IMR-90 (cell line): Measurements from ENCODE around the gene CUTC. TPM values are rescaled to one million over a fixed set of nuclear protein-coding genes. Genes with fewer than 3 reads are reported as not detected.

Experiments
- ATAC-seq: fragments of 200-7000 bp; cut with Tn5 transposase; 2 replicates; pipeline ENCODE4 v1.9.1; 2020; ENCODE audit warnings: low read depth, mild to moderate bottlenecking, moderate library complexity
- BruUV-seq: library from RNA; stranded (reverse); fragments of 400-500 nt; replicated peaks from 2 replicates; lab custom pipeline; 2021; lab: Mats Ljungman, UMichigan
- CTCF ChIA-PET: fragments of 300-600 bp; formaldehyde crosslinking; extraction: SDS; loops from one replicate; lab custom pipeline; 2021; ENCODE audit warnings: antibody characterized with exemption; lab: Yijun Ruan, JAX
- POLR2A ChIA-PET: fragments of 300-600 bp; sonication (Branson Sonifier 250); formaldehyde crosslinking; loops from one replicate; lab custom pipeline; 2022; ENCODE audit warnings: antibody characterized with exemption; ENCODE audit not compliant: unreplicated experiment; lab: Charles Lee
- DNase-seq: peaks from one replicate; pipeline ENCODE4 v3.0.0; 2013
- H2AFZ ChIP-seq: replicated peaks from 2 replicates; pipeline ENCODE3; 2013; ENCODE audit warnings: low read length, mild to moderate bottlenecking; ENCODE audit not compliant: poor library complexity
- H2AK5ac ChIP-seq: 2 replicates; pipeline ENCODE4 v1.6.1; 2013; ENCODE audit warnings: low read depth, low read length, inconsistent platforms
- H2AK9ac ChIP-seq: replicated peaks from 2 replicates; pipeline ENCODE3; 2013; ENCODE audit warnings: mild to moderate bottlenecking, low read depth, low read length, moderate library complexity; ENCODE audit not compliant: poor library complexity
- H2BK120ac ChIP-seq: 2 replicates; pipeline ENCODE4 v1.6.1; 2013; ENCODE audit warnings: low read depth, low read length, inconsistent platforms
- H2BK15ac ChIP-seq: 3 replicates; pipeline ENCODE4 v1.6.1; 2013; ENCODE audit warnings: low read depth, low read length, inconsistent platforms
- H2BK20ac ChIP-seq: 2 replicates; pipeline ENCODE4 v1.6.1; 2013; ENCODE audit warnings: low read depth, mild to moderate bottlenecking, inconsistent platforms, low read length, moderate library complexity
- H2BK5ac ChIP-seq: 2 replicates; pipeline ENCODE4 v1.6.1; 2013; ENCODE audit warnings: mild to moderate bottlenecking, low read depth, low read length, inconsistent platforms; ENCODE audit not compliant: poor library complexity, severe bottlenecking
- H3K14ac ChIP-seq: replicated peaks from 2 replicates; pipeline ENCODE4 v1.6.1; 2013; ENCODE audit warnings: low read depth, low read length, inconsistent platforms
- H3K18ac ChIP-seq: 2 replicates; pipeline ENCODE4 v1.6.1; 2013; ENCODE audit warnings: low read depth, low read length, control low read depth
- H3K23ac ChIP-seq: 2 replicates; pipeline ENCODE4 v1.6.1; 2013; ENCODE audit warnings: low read depth, low read length, inconsistent platforms
- H3K27ac ChIP-seq: 2 replicates; pipeline ENCODE4 v1.5.1; 2013; ENCODE audit warnings: mild to moderate bottlenecking, control low read depth, low read length; ENCODE audit not compliant: insufficient read depth
- H3K27me3 ChIP-seq: 2 replicates; pipeline ENCODE4 v1.6.1; 2013; ENCODE audit warnings: low read length; ENCODE audit not compliant: control insufficient read depth, insufficient read depth
- H3K36me3 ChIP-seq: 2 replicates; pipeline ENCODE4 v1.6.1; 2013; ENCODE audit warnings: low read length, mixed read lengths; ENCODE audit not compliant: control insufficient read depth, insufficient read depth
- H3K4ac ChIP-seq: 2 replicates; pipeline ENCODE4 v1.6.1; 2013; ENCODE audit warnings: low read depth, low read length, inconsistent platforms
- H3K4me1 ChIP-seq: 2 replicates; pipeline ENCODE4 v1.6.1; 2013; ENCODE audit warnings: low read length, mixed read lengths; ENCODE audit not compliant: control insufficient read depth, insufficient read depth
- H3K4me2 ChIP-seq: 2 replicates; pipeline ENCODE4 v1.6.1; 2013; ENCODE audit warnings: low read depth, mild to moderate bottlenecking, control low read depth, low read length, moderate library complexity
- H3K4me3 ChIP-seq: 2 replicates; pipeline ENCODE4 v1.5.1; 2013; ENCODE audit warnings: low read depth, mild to moderate bottlenecking, control low read depth, low read length, moderate library complexity; ENCODE audit not compliant: insufficient read depth
- H3K56ac ChIP-seq: 2 replicates; pipeline ENCODE4 v1.6.1; 2013; ENCODE audit warnings: low read length, inconsistent platforms; ENCODE audit not compliant: insufficient read depth; ENCODE audit errors: extremely low read depth
- H3K79me1 ChIP-seq, 2 experiments: 2 replicates each; pipeline ENCODE4 v1.6.1; 2013; ENCODE audit warnings: low read length in 2 of 2, inconsistent platforms in 1 of 2, low read depth in 1 of 2
- H3K9ac ChIP-seq: 2 replicates; pipeline ENCODE4 v1.6.1; 2013; ENCODE audit warnings: low read depth, low read length, control low read depth
- H3K9me1 ChIP-seq: 2 replicates; pipeline ENCODE4 v1.6.1; 2013; ENCODE audit warnings: low read length, inconsistent platforms; ENCODE audit not compliant: insufficient read depth
- H3K9me3 ChIP-seq: 2 replicates; pipeline ENCODE4 v1.6.1; 2013; ENCODE audit warnings: low read length; ENCODE audit not compliant: control insufficient read depth, insufficient read depth
- H4K20me1 ChIP-seq: 2 replicates; pipeline ENCODE4 v1.6.1; 2013; ENCODE audit warnings: low read length, inconsistent platforms; ENCODE audit not compliant: insufficient read depth
- H4K5ac ChIP-seq: 2 replicates; pipeline ENCODE4 v1.6.1; 2013; ENCODE audit warnings: mild to moderate bottlenecking, low read depth, low read length, control low read depth
- H4K8ac ChIP-seq, 2 experiments: 2 replicates each; pipeline ENCODE4 v1.6.1; 2013; ENCODE audit warnings: low read depth in 2 of 2, low read length in 2 of 2, control low read depth in 1 of 2, inconsistent platforms in 1 of 2
- H4K91ac ChIP-seq: 2 replicates; pipeline ENCODE4 v1.6.1; 2013; ENCODE audit warnings: low read depth, low read length, inconsistent platforms; ENCODE audit not compliant: insufficient read depth
- CHD1 ChIP-seq: IDR thresholded peaks from 2 replicates; pipeline ENCODE4 v1.6.1; 2012; ENCODE audit warnings: low read depth, low read length, improper control_type of control experiment
- MXI1 ChIP-seq: IDR thresholded peaks from 2 replicates; pipeline ENCODE4 v1.6.1; 2012; ENCODE audit warnings: low read depth, mild to moderate bottlenecking, low read length, moderate library complexity, borderline replicate concordance
- RAD21 ChIP-seq: IDR thresholded peaks from 2 replicates; pipeline ENCODE4 v1.6.1; 2012; ENCODE audit warnings: low read length, improper control_type of control experiment
- SMC3 ChIP-seq: fragments of 150-350 bp; IDR thresholded peaks from 2 replicates; pipeline ENCODE4 v1.6.1; 2016; ENCODE audit warnings: low read depth, mild to moderate bottlenecking, antibody characterized with exemption, low read length, moderate library complexity
- WGBS, 2 experiments: methylation state at CpG; one replicate each; pipeline versions ENCODE4 v1.1.5 to v1.1.7; 2013; ENCODE audit warnings: missing lambda C conversion rate in 2 of 2; ENCODE audit not compliant: insufficient read length in 1 of 2; ENCODE audit errors: extremely low coverage in 2 of 2; 5-methylcytosine and 5-hydroxymethylcytosine counted together
- dilution Hi-C: fragments of 300-500 bp; cut with HindIII; formaldehyde crosslinking; loops from one replicate; pipeline ENCODE4 v1.14.3; 2018; ENCODE audit warnings: low sequenced_read_pairs; ENCODE audit not compliant: unreplicated experiment
- in situ Hi-C: fragments of 300-500 bp; cut with MboI; formaldehyde crosslinking; loops from 3 replicates; pipeline ENCODE4 v1.14.3; 2019; ENCODE audit warnings: low sequenced_read_pairs, inconsistent platforms, mixed read lengths
- intact Hi-C: fragments of 100-400 bp; cut with micrococcal nuclease; formaldehyde crosslinking; loops from 2 replicates; pipeline ENCODE4 v1.10.0; 2022
- polyA plus RNA-seq, 3 experiments: library from polyadenylated mRNA; depleted of rRNA; stranded (reverse); fragments of >200 nt; gene quantifications; 2 replicates each; pipeline ENCODE4 v1.2.3, GENCODE V29; 2012; ENCODE audit warnings: low replicate concordance in 1 of 3
- total RNA-seq: library from RNA; depleted of rRNA; stranded (reverse); fragments of >200 nt; gene quantifications from 2 replicates; pipeline ENCODE4 v1.2.3, GENCODE V29; 2012

CUTC gene
- total and polyA plus RNA-seq, 2 of the 4 experiments (the other 2 are of a cell fraction), result 7.0 to 10.2 TPM

GRCh38 chr10:99769706-99770105, 37.7 kb downstream of the CUTC start:
- 0 out of 2 replicates have a peak overlapping the region, but pooled peaks have one; percentile 39 for H2AK5ac ChIP-seq
- no CpG with 5 or more reads among the region's 5 CpGs for WGBS, 2 experiments
- no peak overlapping the region for H3K4ac ChIP-seq

More at GRCh38 chr10:99769706-99770105, 37.7 kb downstream of the CUTC start:
- H3K36me3 ChIP-seq, result no peaks in the 10 kb centered on the region
- no peak overlapping the region for H3K27ac ChIP-seq
- peak overlapping the region; percentile 82; the same call in 1 of the 3 replicates for H2BK15ac ChIP-seq
- dilution Hi-C loops, result no loop called here
- H2BK5ac ChIP-seq, result peak overlapping the region; percentile 33
- H3K9ac ChIP-seq, result no peak overlapping the region
- no peaks in the 10 kb centered on the region for H4K20me1 ChIP-seq
- no peaks in the 10 kb centered on the region for H3K27me3 ChIP-seq
- H3K4me1 ChIP-seq, result peaks cover 4% of the 10 kb centered on the region; the same call in 1 of the 2 replicates
- ChIA-PET POLR2A (no interaction called here), CTCF (no interaction called here)
- no peak overlapping the region for H2AK9ac ChIP-seq
- H3K4me2 ChIP-seq, result no peak overlapping the region
- peak overlapping the region; percentile 40 for H2BK120ac ChIP-seq
- TF ChIP-seq CHD1, result no peak
- no peak for TF ChIP-seq MXI1
- no peak for TF ChIP-seq RAD21
- no peak for TF ChIP-seq SMC3
- H2AFZ ChIP-seq, result no peak overlapping the region
- no peaks in the 10 kb centered on the region for H3K9me3 ChIP-seq
- no peak overlapping the region for H2BK20ac ChIP-seq
- DNase-seq (no peak), ATAC-seq (no peak)
- no peaks in the 10 kb centered on the region for H3K9me1 ChIP-seq
- H3K79me1 ChIP-seq, result no peaks in the 10 kb centered on the region
- H3K56ac ChIP-seq, result no peak overlapping the region
- H3K4me3 ChIP-seq, result no peak overlapping the region
- intact Hi-C loops, result no loop called here
- H4K91ac ChIP-seq, result no peak overlapping the region; the same call in 1 of the 2 replicates
- no peak overlapping the region for H4K5ac ChIP-seq
- no peak overlapping the region for H3K23ac ChIP-seq
- BruUV-seq, result no TSS peak
- H3K18ac ChIP-seq, result no peak overlapping the region
- in situ Hi-C loops, result no loop called here
- H4K8ac ChIP-seq, result no peak overlapping the region
- no peak overlapping the region; the same call in 1 of the 2 replicates for H3K14ac ChIP-seq
